ENCODE data around the gene CAMK1D. TPM values are rescaled to one million over a fixed set of nuclear protein-coding genes. Genes with fewer than 3 reads are reported as not detected.

The CAMK1D gene
- total RNA-seq, 3 donors from 2014 or later, result 4.4 to 17.3 (median 5.2) TPM

GRCh38 chr10:12459340-12459739 lies 110.0 kb downstream of the CAMK1D start:
- Histone ChIP-seq H3K36me3 (no peaks in the 10 kb centered on the region), H3K27me3 (no peaks in the 10 kb centered on the region), H3K4me3 (no peak overlapping the region), H3K27ac (no peak overlapping the region), H3K9me3 (no peaks in the 10 kb centered on the region), H3K4me1 (no peaks in the 10 kb centered on the region)
- intact Hi-C loops (cut with DNase I; ENCODE audit: low total_unique reads), result no loop called here
- no peak for DNase-seq (ENCODE audit: low spot score in 2 of 2)
- TF ChIP-seq POLR2A (IDR thresholded peaks at IDR 0.05) (no peak), CTCF (IDR thresholded peaks at IDR 0.05) (no peak), POLR2AphosphoS5 (IDR thresholded peaks at IDR 0.05) (no peak)

GRCh38 chr10:12459762-12460161 lies 110.4 kb downstream of the CAMK1D start:
- Histone ChIP-seq H3K27ac (no peak overlapping the region), H3K9me3 (no peaks in the 10 kb centered on the region), H3K4me3 (no peak overlapping the region), H3K36me3 (no peaks in the 10 kb centered on the region), H3K27me3 (no peaks in the 10 kb centered on the region), H3K4me1 (no peaks in the 10 kb centered on the region)
- no peak for TF ChIP-seq POLR2AphosphoS5 (IDR thresholded peaks at IDR 0.05)
- TF ChIP-seq POLR2A (IDR thresholded peaks at IDR 0.05), result no peak
- TF ChIP-seq CTCF (IDR thresholded peaks at IDR 0.05), result no peak
- DNase-seq (ENCODE audit: low spot score in 2 of 2), result no peak
- intact Hi-C loops (cut with DNase I; ENCODE audit: low total_unique reads), result no loop called here

- DNase-seq (ENCODE audit: low spot score in 2 of 2), result no peak
- Histone ChIP-seq H3K36me3 (no peaks in the 10 kb centered on the region), H3K27me3 (no peaks in the 10 kb centered on the region), H3K27ac (no peak overlapping the region), H3K4me1 (no peaks in the 10 kb centered on the region), H3K9me3 (no peaks in the 10 kb centered on the region), H3K4me3 (no peak overlapping the region)
- intact Hi-C loops (cut with DNase I; ENCODE audit: low total_unique reads), result no loop called here
- TF ChIP-seq CTCF (IDR thresholded peaks at IDR 0.05), result no peak
Observed at GRCh38 chr10:12463459-12463838, 114.1 kb downstream of the CAMK1D start.

GRCh38 chr10:12465385-12466136 lies 116.2 kb downstream of the CAMK1D start:
- Histone ChIP-seq H3K4me1 (no peaks in the 10 kb centered on the region), H3K36me3 (no peaks in the 10 kb centered on the region), H3K4me3 (no peak overlapping the region), H3K27me3 (no peaks in the 10 kb centered on the region), H3K27ac (no peak overlapping the region), H3K9me3 (no peaks in the 10 kb centered on the region)
- no peak for DNase-seq (ENCODE audit: low spot score in 2 of 2)
- TF ChIP-seq CTCF (IDR thresholded peaks at IDR 0.05), result no peak
- no peak for TF ChIP-seq POLR2A (IDR thresholded peaks at IDR 0.05)
- no peak for TF ChIP-seq POLR2AphosphoS5 (IDR thresholded peaks at IDR 0.05)
- intact Hi-C loops (cut with DNase I; ENCODE audit: low total_unique reads), result no loop called here

GRCh38 chr10:12466704-12467305 lies 117.5 kb downstream of the CAMK1D start:
- no peaks in the 10 kb centered on the region for H3K9me3 ChIP-seq
- TF ChIP-seq POLR2A (IDR thresholded peaks at IDR 0.05), result no peak
- no peak for TF ChIP-seq POLR2AphosphoS5 (IDR thresholded peaks at IDR 0.05)
- no peaks in the 10 kb centered on the region for H3K4me1 ChIP-seq
- H3K27ac ChIP-seq, result no peak overlapping the region
- no peak for DNase-seq (ENCODE audit: low spot score in 2 of 2)
- no peak overlapping the region for H3K4me3 ChIP-seq
- intact Hi-C loops (cut with DNase I; ENCODE audit: low total_unique reads), result no loop called here
- no peaks in the 10 kb centered on the region for H3K36me3 ChIP-seq
- no peaks in the 10 kb centered on the region for H3K27me3 ChIP-seq

All from breast epithelium (tissue), 4 donors.